PC-3 (cell line): ENCODE results near the gene IMPDH1. TPM values are rescaled to one million over a fixed set of nuclear protein-coding genes. Genes with fewer than 3 reads are reported as not detected.

Experiments used
- ATAC-seq: fragments of 200-7000 bp; cut with Tn5 transposase; 2 replicates; pipeline ENCODE4 v1.9.1; 2020; ENCODE audit warnings: mild to moderate bottlenecking, moderate library complexity
- BruUV-seq: library from RNA; stranded (reverse); fragments of 400-500 nt; replicated peaks from 2 replicates; lab custom pipeline; 2021; lab: Mats Ljungman, UMichigan
- CTCF ChIA-PET: fragments of 300-600 bp; sonication (Branson Sonifier 250); formaldehyde crosslinking; loops from one replicate; lab custom pipeline; 2022; ENCODE audit warnings: antibody characterized with exemption; lab: Charles Lee
- POLR2A ChIA-PET: fragments of 300-600 bp; sonication (Branson Sonifier 250); formaldehyde crosslinking; loops from one replicate; lab custom pipeline; 2022; ENCODE audit warnings: antibody characterized with exemption; ENCODE audit not compliant: unreplicated experiment; lab: Charles Lee
- DNase-seq: peaks from one replicate; pipeline ENCODE4 v3.0.0-alpha.2; 2015
- H2AFZ ChIP-seq: fragments of 300-600 bp; sonication (generic); 2 replicates; pipeline ENCODE4 v1.6.0; 2016; ENCODE audit warnings: antibody characterized with exemption, low read length
- H3F3A ChIP-seq: fragments of 300-600 bp; sonication (generic); one replicate; pipeline ENCODE4 v1.6.0; 2017; ENCODE audit warnings: antibody characterized with exemption, low read length, control low read depth, mild to moderate bottlenecking; ENCODE audit not compliant: unreplicated experiment
- H3K27ac ChIP-seq: fragments of 300-600 bp; sonication (generic); 2 replicates; pipeline ENCODE4 v1.5.1; 2016; ENCODE audit warnings: mild to moderate bottlenecking, low read length
- H3K27me3 ChIP-seq: fragments of 300-600 bp; sonication (generic); 2 replicates; pipeline ENCODE4 v1.6.1; 2016; ENCODE audit warnings: low read length, mixed read lengths
- H3K36me3 ChIP-seq: fragments of 300-600 bp; sonication (generic); 2 replicates; pipeline ENCODE4 v1.6.1; 2016; ENCODE audit warnings: low read depth, mixed run types, low read length, mixed read lengths
- H3K4me1 ChIP-seq: fragments of 300-600 bp; sonication (generic); 2 replicates; pipeline ENCODE4 v1.5.1; 2016; ENCODE audit warnings: low read length; ENCODE audit not compliant: insufficient read depth
- H3K4me2 ChIP-seq: fragments of 300-600 bp; sonication (generic); 2 replicates; pipeline ENCODE4 v1.6.0; 2016; ENCODE audit warnings: low read length
- H3K4me3 ChIP-seq: fragments of 300-600 bp; sonication (generic); 2 replicates; pipeline ENCODE4 v1.5.1; 2016; ENCODE audit warnings: mild to moderate bottlenecking, low read length, mixed read lengths
- H3K79me2 ChIP-seq: fragments of 300-600 bp; sonication (generic); 2 replicates; pipeline ENCODE4 v1.6.1; 2017; ENCODE audit warnings: low read length, mixed read lengths
- H3K9ac ChIP-seq: fragments of 300-600 bp; sonication (generic); 2 replicates; pipeline ENCODE4 v1.6.0; 2016; ENCODE audit warnings: mild to moderate bottlenecking, low read length
- H3K9me2 ChIP-seq: fragments of 300-600 bp; sonication (generic); replicated peaks from 2 replicates; pipeline ENCODE4 v1.6.1; 2016; ENCODE audit warnings: mixed run types, low read length, mixed read lengths
- H3K9me3 ChIP-seq: fragments of 300-600 bp; sonication (generic); 2 replicates; pipeline ENCODE4 v1.6.1; 2016; ENCODE audit warnings: low read length, mixed read lengths
- H4K20me1 ChIP-seq: fragments of 300-600 bp; sonication (generic); 2 replicates; pipeline ENCODE4 v1.6.1; 2016; ENCODE audit warnings: low read length, mixed read lengths
- EZH2 ChIP-seq: fragments of 300-600 bp; sonication (generic); IDR thresholded peaks from one replicate; pipeline ENCODE4 v1.6.1; 2017; ENCODE audit warnings: antibody characterized with exemption, mild to moderate bottlenecking, low read length; ENCODE audit not compliant: unreplicated experiment
- EZH2phosphoT487 ChIP-seq: fragments of 300-600 bp; sonication (generic); IDR thresholded peaks from 2 replicates; pipeline ENCODE4 v1.6.1; 2018; ENCODE audit warnings: mild to moderate bottlenecking, antibody characterized with exemption, low read length, borderline replicate concordance
- intact Hi-C: fragments of 100-400 bp; cut with micrococcal nuclease; formaldehyde crosslinking; loops from 2 replicates; pipeline ENCODE4 v1.9.0; 2023
- total RNA-seq: library from RNA; depleted of rRNA; stranded (reverse); fragments of >200 nt; gene quantifications from 2 replicates; pipeline ENCODE4 v1.2.3, GENCODE V29; 2014
- TF ChIP-seq, protein P1 (sequence below): fragments of 300-600 bp; sonication (generic); conservative IDR thresholded peaks from 2 replicates; pipeline ENCODE4 v1.5.1; 2017; ENCODE audit warnings: antibody characterized with exemption, low read depth, mild to moderate bottlenecking, low read length

The IMPDH1 gene
- total RNA-seq, 1 experiment from 2014 or later, result 128 TPM

DNA sequence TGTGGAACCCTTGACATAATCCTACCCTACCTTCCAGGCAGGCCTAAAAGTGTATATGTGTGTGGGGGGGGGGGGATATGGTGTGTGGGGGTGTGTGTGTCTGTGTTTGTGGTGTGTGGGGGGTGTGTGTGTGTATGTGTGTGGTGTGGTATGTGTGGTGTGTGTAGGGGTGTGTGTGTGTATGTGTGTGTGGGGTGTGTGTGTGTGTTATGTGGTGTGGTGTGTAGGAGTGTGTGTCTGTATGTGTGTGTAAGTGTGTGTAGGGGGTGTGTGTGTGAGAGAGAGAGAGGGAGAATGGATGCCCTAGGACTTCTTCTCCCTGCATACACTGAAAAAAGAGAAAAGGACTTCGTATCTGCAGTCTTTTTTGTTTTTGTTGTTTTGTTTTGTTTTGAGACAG lies 12.3 kb upstream of the IMPDH1 start:
- Histone ChIP-seq H3K79me2 (no peaks in the 10 kb centered on the region), H3K27me3 (no peaks in the 10 kb centered on the region), H3K4me3 (no peak overlapping the region), H3K27ac (no peak overlapping the region), H3K9ac (no peak overlapping the region), H2AFZ (no peak overlapping the region), H4K20me1 (no peaks in the 10 kb centered on the region), H3K4me1 (peaks cover 4% of the 10 kb centered on the region), H3K9me2 (no peaks in the 10 kb centered on the region), H3K9me3 (no peaks in the 10 kb centered on the region), H3K36me3 (no peaks in the 10 kb centered on the region; the same call in 1 of the 2 replicates), H3F3A (no peaks in the 10 kb centered on the region), H3K4me2 (no peak overlapping the region)
- TF ChIP-seq EZH2phosphoT487 (no peak), EZH2 (no peak)
- TF ChIP-seq, protein P1, sequence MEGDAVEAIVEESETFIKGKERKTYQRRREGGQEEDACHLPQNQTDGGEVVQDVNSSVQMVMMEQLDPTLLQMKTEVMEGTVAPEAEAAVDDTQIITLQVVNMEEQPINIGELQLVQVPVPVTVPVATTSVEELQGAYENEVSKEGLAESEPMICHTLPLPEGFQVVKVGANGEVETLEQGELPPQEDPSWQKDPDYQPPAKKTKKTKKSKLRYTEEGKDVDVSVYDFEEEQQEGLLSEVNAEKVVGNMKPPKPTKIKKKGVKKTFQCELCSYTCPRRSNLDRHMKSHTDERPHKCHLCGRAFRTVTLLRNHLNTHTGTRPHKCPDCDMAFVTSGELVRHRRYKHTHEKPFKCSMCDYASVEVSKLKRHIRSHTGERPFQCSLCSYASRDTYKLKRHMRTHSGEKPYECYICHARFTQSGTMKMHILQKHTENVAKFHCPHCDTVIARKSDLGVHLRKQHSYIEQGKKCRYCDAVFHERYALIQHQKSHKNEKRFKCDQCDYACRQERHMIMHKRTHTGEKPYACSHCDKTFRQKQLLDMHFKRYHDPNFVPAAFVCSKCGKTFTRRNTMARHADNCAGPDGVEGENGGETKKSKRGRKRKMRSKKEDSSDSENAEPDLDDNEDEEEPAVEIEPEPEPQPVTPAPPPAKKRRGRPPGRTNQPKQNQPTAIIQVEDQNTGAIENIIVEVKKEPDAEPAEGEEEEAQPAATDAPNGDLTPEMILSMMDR, result no peak
- POLR2A ChIA-PET, result interaction anchor here (0.7 kb wide), 1 partner anchor 31 kb away, joined by 8 read pairs; no protein-coding TSS in a partner anchor
- CTCF ChIA-PET, result no interaction called here
- DNase-seq (no peak), ATAC-seq (no peak)
- no TSS peak for BruUV-seq
- intact Hi-C loops, result no loop called here

DNA sequence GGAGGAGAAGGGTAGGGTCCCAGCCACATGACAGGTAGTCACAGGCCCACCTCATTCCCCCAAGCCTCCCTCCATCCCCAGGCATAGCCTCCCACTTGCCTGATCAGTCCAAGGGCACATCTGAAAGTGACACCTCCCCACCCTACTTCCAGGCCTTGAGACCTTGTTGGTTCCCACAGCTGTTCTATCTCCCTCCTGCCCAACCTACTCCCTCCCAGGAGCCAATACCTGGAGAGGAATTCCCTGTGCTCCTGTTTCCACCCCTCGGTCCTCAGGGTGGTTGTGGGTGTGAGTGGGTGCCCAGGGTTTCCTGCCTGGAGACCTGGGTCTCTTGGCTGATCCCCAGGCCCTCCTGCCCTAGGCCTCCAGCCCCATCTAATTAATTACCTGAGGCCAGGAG lies 11.6 kb upstream of the IMPDH1 start:
- Histone ChIP-seq H3K27ac (no peak overlapping the region), H3F3A (no peaks in the 10 kb centered on the region), H3K36me3 (no peaks in the 10 kb centered on the region; the same call in 1 of the 2 replicates), H3K4me3 (no peak overlapping the region), H3K27me3 (no peaks in the 10 kb centered on the region), H3K79me2 (no peaks in the 10 kb centered on the region), H4K20me1 (no peaks in the 10 kb centered on the region), H3K9me3 (no peaks in the 10 kb centered on the region), H2AFZ (no peak overlapping the region), H3K4me1 (peaks cover 4% of the 10 kb centered on the region), H3K9me2 (no peaks in the 10 kb centered on the region), H3K4me2 (no peak overlapping the region), H3K9ac (no peak overlapping the region)
- CTCF ChIA-PET, result interaction anchor here (0.6 kb wide), 1 partner anchor 74 kb away, joined by 3 read pairs; no protein-coding TSS in a partner anchor
- POLR2A ChIA-PET, result interaction anchor here (0.7 kb wide), 1 partner anchor 32 kb away, joined by 8 read pairs; no protein-coding TSS in a partner anchor
- TF ChIP-seq, protein P1, result no peak
- TF ChIP-seq EZH2phosphoT487, result no peak
- no peak for TF ChIP-seq EZH2
- DNase-seq (no peak), ATAC-seq (no peak)
- no TSS peak for BruUV-seq
- intact Hi-C loops, result no loop called here

DNA sequence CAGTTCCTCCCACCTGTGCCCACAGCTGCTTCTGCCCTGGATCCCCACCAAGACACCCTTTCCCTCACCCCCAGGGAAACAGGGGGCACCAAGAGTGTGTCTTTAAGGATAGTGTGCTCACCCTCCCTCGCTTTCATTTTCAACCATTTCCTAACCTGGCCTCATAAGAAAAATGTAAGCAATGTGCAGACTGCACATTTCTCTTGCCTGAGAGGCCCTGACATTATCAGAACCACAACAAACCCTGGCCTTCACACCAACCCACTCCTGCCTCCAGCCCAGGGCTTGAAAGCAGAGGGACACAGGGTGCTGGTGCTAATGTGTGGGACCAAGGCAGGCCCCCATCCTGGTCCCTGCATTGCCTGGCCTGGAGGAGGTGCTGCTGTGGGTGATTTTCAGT lies 11.0 kb upstream of the IMPDH1 start:
- peaks cover 4% of the 10 kb centered on the region for H3K4me1 ChIP-seq
- TF ChIP-seq EZH2phosphoT487 (no peak), EZH2 (no peak)
- TF ChIP-seq, protein P1, result no peak
- intact Hi-C loops, result no loop called here
- ChIA-PET POLR2A (no interaction called here), CTCF (interaction anchor here (0.6 kb wide), 1 partner anchor 73 kb away, joined by 3 read pairs; no protein-coding TSS in a partner anchor)
- DNase-seq (no peak), ATAC-seq (no peak)
- no peak overlapping the region for H3K4me3 ChIP-seq
- no peak overlapping the region for H3K9ac ChIP-seq
- H3K9me2 ChIP-seq, result no peaks in the 10 kb centered on the region
- no peaks in the 10 kb centered on the region for H3K9me3 ChIP-seq
- H2AFZ ChIP-seq, result no peak overlapping the region
- no peaks in the 10 kb centered on the region for H4K20me1 ChIP-seq
- no TSS peak for BruUV-seq
- H3K79me2 ChIP-seq, result no peaks in the 10 kb centered on the region
- no peaks in the 10 kb centered on the region for H3F3A ChIP-seq
- H3K27me3 ChIP-seq, result no peaks in the 10 kb centered on the region
- H3K36me3 ChIP-seq, result no peaks in the 10 kb centered on the region; the same call in 1 of the 2 replicates
- no peak overlapping the region for H3K4me2 ChIP-seq
- no peak overlapping the region for H3K27ac ChIP-seq
